Stimulated activated CD8-positive, alpha-beta memory T cell treated with anti-CD3 and anti-CD28 coated beads, Interleukin-4, amount 100 ng/mL, for 48 hours (primary cell): ENCODE results near the gene PUS10.
"Not testable (repeated sequence)": the region's sequence is repeated elsewhere in the genome, so short reads cannot be mapped to it uniquely, and the experiment has no call there.

Source experiments
- DNase-seq: peaks from one replicate; pipeline ENCODE4 v3.0.0-alpha.2; 2020

PUS10 gene

GRCh38 chr2:60926741-60927552, 91.1 kb downstream of the PUS10 start:
- DNase-seq = no peak

GRCh38 chr2:60925994-60926740, 91.9 kb downstream of the PUS10 start:
- no peak for DNase-seq

- DNase-seq = no peak
These were observed 110.7 kb downstream of the PUS10 start for GRCh38 chr2:60907329-60907728.

- DNase-seq = no peak
These were observed 111.7 kb downstream of the PUS10 start for GRCh38 chr2:60906395-60906794.

- DNase-seq = not testable (repeated sequence)
These were observed 112.2 kb downstream of the PUS10 start for GRCh38 chr2:60905867-60906266.

GRCh38 chr2:60901296-60901695, 116.8 kb downstream of the PUS10 start:
- not testable (repeated sequence) for DNase-seq

- no peak for DNase-seq
These were observed 118.2 kb downstream of the PUS10 start for GRCh38 chr2:60899892-60900249.

DNA sequence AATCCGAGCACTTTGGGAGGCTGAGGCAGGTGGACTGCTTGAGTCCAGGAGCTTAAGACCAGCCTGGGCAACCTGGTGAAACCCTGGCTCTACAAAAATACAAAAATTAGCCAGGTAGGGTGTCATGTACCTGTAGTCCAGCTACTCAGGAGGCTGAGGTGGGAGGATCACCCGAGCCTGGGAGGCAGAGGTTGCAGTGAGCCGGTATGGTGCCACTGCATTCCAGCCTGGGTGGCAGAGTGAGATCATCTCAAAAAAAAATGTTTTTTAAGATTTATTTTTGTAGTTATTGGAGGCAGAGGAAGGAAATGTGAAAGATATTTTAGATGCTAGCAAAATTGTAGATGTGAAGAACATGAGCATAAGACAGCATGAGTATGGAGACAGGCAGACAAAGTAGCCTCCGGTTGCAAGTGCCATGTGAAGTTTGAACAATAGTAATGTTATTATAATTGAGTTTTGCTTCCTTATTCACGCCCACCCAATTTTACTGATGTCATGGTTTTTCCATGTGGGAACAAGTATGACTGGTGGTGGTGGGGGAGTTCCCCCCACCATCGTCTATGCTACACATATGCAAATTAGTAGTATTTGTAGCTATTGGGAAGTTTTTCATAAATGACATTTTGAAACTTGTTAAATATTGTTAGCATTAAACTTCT, 118.7 kb downstream of the PUS10 start:
- DNase-seq = peak; percentile 62

DNA sequence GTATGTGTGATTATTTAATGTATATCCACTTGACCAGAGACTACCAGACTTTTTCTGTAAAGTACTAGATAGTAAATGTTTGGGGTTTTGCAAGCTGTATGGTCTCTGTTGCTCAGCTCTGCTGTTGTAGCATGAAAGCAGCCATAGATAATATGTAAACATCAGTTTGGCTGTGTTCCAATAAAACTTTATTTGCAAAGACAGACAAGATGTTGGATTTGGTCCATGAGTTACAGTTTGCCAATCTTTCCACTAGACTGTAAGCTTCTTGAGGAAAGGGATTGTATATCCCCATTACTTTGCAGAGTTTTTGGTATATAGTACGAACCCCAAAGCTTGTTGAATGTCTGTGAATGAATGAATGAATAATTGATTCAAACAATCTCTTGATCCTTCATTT, 119.5 kb downstream of the PUS10 start:
- DNase-seq = no peak
